Measurements from ENCODE around the gene LUM. TPM values are rescaled to one million over a fixed set of nuclear protein-coding genes. Genes with fewer than 3 reads are reported as not detected.

LUM gene, protein sequence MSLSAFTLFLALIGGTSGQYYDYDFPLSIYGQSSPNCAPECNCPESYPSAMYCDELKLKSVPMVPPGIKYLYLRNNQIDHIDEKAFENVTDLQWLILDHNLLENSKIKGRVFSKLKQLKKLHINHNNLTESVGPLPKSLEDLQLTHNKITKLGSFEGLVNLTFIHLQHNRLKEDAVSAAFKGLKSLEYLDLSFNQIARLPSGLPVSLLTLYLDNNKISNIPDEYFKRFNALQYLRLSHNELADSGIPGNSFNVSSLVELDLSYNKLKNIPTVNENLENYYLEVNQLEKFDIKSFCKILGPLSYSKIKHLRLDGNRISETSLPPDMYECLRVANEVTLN
- total RNA-seq: 172 TPM

DNA sequence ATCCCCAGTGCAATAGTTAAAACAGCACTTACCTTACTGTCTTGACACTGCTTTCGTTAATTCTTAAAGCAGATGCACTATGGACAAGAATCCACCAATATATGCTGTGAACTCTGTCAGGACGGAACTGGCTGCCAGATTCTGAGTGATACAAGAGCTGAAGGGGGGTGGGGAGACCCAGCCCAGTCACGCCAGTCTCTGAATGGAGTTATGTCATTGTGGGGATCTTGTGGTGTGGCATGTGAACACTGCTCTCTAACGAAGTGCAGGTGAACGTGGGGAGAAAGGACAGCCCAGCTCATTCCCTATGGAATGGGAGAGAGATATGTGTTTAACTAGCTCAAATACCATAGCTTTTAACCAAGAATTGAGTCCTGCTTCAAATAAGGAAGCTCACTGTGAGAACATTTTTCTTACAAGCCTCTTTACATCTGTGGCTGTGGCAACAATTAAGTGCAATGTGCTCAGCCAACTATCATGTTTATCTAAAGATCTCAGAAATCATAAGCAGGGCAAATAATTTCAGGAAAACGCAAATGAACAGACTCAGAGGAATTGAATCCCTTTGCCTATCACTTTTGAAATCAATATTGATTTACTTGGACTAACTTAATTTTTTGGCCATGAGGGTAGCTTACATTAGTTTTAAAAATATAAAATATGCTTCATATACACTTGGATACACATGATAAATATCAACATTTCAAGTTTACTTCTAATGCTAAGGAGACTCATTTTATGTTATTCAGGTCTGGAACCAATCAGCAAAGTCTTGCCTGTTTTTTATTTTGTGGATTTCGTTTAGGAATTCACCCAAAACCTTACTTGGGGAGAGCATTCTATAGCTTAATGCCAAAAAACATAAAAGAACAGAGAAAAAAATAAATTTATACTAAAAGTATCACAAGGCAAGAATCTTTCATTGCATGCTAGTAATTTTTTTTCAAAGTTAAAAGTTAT is at the start of gene LUM:
TSS of gene LUM (minus strand) at position 129 of the 960 bp plus-strand sequence. CDS start 2,515 bp downstream, outside the sequence.
- DNase-seq (ENCODE audit: low spot score): peak; percentile 20

DNA sequence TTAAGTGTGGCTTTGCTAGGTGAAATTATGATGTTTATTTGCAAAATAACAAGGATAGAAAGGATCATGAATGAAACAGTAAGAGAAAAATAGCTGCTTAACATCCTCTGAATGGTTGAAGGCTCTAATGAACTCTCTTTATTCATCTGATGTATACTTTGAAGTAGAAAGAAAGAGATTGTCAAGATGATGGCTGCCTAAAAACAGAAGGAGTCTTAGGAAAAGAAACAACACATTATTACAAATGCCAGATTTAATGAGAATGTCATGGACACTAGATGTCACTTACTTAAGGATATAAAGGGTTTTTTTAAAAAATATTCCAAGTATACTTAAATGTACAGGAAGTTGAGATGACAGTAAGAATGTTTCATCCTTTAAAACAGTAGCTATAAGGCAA is 49.7 kb upstream of the LUM start:
- DNase-seq (ENCODE audit: low spot score): no peak

DNA sequence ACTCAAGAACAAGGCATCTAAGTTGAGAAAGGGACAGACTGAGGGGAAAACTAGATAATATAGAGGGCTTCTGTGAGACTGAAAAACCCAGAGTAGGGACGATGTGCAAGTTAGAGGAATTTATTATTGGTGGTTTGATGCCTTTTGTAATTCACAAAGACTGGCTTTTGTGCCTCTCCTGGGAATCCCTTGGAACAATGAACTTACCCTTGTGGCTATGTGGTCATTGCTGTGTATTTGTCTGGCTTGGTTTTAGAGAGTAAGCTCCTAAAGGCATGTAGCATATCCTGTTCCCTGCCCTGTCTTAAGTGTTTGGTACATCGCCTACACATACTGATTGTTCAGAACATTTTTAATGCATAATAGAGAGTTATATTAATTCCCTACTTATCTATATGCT is 44.7 kb upstream of the LUM start:
- no peak for DNase-seq (ENCODE audit: low spot score)

DNA sequence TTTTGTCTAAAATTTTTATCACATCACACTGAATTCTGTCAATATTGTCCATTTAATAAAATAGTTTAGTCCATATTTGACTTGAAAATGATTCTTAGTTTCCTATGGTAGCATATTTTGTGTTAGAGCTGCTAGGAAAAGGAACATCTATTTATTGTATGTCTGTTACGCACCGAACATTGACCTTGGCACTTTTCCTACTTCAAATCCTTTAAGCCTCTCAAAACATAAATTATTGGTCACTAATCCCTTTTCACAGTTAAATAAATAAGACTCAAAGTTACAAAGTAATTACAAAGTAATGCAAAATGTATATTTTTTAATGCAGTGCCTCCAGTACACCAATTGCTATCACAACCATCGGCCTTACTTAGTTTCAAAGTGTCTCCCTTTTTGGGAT is 42.8 kb upstream of the LUM start:
- no peak for DNase-seq (ENCODE audit: low spot score)

DNA sequence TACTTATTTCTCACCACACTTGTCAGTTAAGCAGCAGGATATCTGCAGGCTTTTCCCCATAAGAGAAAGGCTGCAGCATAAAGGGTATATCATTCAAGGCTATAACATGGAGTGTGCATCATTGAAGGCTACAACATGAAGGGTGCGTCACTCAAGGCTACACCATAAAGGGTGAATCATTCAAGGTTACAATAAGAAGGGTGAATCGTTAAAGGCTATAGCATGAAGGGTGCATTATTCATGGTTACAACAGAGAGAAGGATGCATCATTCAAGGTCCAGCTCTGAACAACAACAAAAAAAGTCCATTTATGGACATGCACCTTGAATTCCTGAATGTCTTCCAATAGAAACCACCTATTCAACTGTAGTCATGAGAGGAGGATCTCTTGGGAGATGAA is 32.8 kb upstream of the LUM start:
- no peak for DNase-seq (ENCODE audit: low spot score)

DNA sequence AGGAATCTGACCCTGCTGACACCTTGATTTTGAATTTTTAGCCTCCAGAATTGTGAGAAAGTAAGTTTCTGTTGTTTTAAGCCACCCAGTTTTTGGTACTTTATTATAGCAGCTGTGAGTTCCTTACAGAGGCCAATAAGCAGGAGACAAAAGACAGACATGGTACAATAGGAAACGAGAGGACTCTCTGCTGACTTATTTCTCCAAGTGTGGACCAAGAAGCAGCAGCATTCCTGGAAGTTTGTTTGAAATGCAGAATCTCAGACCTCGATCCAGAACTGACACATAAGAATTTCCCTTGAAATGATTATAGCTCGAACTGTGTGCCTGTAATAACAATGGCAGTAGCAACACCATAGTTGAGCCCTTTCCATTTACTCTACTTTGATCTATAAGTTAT is 31.9 kb upstream of the LUM start:
- DNase-seq (ENCODE audit: low spot score): no peak

DNA sequence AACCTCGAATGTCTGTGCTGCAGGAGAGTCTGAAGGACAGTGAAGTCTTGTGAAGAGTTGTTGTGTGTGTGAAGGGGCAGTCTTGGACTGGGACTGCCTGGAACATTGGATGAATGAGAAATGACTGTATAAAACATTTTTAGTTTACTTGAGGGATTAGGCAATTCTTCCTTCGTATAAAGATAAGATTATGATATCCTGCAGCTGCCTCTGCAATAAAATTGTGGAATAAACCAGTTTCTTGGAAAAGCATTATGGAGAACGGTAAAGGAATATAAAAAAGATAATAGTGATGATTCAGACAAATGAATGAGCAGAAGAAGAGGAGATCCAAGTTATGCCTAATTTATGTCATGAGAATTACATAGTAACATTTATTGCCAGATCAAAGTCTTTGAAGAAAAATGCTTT is 30.9 kb upstream of the LUM start:
- no peak for DNase-seq (ENCODE audit: low spot score)

DNA sequence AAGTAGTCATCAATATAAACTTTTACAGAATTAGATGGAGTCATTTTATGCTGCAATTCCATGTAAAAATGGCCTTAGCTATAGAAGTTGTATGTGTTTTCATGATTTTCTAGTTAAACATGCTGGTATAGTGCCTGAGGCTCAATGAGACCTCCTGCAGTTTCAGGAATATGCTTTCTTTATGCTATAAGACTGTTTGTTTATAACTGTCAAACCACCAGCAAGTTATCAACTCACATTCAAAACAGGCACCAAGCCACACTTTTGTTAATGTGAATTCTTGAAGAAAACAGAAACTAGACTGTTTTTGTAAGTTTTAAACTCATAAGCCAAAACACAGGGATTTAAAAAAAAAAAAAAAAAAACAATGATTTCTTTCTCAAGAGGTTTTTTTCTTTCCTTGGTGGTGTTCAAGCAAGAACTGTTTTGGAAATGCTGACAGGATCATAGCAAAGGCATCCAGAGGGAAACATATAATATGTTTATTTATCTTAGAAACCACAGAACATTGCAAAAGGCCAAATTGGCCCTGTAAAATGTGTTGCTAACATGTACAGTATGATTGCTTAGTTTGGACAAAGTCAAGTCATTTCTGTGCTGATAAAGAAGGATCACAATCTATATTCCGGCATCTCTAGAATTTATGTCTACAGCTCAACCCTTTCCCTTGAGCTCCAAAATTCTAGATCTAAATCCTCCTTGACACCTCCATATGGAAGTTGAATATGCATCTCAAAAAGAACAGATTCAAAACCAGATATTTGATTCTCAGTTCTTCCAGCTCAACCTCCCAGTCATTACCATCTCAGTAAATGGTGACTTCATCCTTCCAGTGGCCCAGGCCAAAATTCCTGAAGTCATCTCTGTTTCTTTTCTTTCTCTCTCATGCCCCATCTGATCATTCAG is 29.0 kb upstream of the LUM start:
- no peak for DNase-seq (ENCODE audit: low spot score)

DNA sequence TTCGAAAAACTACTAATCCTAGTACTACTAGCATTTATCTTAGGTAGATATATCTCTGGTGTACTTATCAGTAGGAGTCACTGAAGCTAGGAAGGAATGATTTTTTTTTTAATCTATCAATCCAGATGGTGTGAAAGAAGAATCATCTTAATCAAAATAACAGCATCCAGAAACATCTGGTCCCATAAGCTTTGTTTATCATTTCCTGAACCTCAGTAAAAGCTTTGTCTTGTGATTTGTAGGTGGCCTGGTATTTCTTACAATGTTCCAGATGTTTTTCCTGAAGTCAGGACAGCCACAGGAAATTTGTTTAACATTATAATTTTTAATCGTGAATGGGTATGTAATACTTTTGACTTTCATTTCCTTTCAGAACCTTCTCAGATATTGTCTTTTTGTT is 28.0 kb upstream of the LUM start:
- no peak for DNase-seq (ENCODE audit: low spot score)

DNA sequence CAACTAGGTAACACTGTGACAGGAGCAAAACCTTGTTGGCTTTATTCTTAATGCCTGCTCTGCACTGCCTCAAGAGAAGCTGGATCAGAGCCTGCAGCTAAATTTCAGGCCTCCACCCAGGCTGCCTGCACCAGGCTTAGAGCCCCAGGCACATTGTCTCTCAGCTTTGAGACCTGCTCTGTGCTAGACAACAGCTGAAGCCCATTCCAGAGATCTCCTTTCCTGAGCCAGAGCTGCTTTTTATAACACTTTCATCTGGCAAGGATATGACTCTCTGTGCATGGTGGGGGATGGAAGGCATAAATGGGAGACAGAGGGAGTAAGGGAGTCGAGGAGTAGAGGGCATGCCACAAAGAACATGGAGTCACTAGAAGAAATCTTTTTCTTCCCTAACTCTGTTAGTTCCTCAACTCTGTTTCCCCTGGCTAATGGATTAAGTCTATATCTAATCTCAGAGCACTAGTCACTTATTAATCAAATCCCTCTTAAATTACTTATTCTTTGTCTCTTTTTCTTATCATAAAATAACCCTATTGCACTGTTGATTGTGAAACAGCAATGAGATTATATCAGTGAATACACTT is 27.1 kb upstream of the LUM start:
- DNase-seq (ENCODE audit: low spot score): no peak

DNA sequence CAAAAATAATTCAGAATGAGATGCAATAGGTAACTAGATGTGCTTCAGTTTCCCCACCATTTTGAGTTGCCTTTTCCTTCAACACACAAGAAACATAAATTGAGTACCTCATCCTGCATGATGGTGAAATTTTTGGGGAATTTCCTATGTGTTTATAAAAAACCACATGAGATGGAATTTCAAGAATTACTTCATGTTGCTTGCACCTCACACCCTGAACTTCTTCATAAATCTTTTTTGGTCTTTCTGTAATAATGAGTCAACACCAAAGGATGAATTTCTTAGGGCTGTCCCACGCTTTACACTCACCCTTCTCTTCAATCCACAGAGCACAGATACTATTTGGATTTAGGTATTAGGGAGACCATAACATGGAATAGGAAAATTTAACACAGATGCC is 22.6 kb upstream of the LUM start:
- no peak for DNase-seq (ENCODE audit: low spot score)

DNA sequence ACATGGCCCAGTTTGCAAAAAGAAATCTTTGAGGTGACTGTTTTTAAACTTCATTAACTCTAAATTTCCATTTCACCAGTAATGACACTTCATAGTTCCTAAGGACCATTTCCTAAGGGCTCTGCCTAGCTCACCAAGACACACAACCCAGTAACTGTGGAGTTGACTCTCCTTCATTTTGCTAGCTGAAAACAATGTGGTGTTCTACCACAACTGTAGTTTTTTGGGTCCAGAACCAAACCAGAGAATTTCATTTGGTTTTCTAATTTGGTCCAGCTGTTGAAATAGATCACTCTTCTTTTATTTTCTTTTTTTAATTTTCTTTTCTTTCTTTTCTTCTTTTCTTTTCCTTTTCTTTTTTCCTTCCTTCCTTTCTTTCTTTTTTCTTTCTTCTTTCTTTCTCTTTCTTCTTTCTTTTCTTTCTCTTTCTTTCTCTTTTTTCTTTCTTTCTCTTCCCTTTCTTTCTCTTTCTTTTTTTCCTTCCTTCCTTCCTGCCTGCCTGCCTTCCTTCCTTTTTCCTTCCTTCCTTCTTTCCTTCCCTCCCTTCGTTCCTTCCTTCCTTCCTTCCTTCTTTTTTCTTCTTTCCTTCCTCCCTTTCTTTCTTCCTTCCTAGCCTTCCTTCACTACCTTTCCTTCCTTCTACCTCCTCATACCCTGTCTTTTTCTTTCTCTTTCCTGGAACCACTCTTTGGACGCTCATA is 18.5 kb upstream of the LUM start:
- no peak for DNase-seq (ENCODE audit: low spot score)

DNA sequence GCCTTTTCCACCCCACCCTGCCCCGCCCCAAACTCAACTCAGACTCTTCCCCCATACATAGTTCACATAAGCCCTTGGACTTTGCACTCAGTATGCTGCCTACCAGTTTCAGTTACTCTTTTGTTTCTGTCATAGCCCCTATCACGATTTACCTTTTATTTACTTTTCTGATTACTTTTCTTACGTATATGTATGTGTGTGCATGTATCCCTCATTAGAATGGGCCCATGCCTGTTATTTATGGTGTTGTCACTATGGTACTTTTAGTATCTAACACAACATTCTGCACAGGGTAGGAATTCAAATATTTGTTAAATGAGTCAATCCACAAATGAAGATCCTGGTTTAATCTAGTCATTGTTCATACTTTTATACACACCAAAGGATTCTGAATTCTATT is 16.5 kb upstream of the LUM start:
- no peak for DNase-seq (ENCODE audit: low spot score)

DNA sequence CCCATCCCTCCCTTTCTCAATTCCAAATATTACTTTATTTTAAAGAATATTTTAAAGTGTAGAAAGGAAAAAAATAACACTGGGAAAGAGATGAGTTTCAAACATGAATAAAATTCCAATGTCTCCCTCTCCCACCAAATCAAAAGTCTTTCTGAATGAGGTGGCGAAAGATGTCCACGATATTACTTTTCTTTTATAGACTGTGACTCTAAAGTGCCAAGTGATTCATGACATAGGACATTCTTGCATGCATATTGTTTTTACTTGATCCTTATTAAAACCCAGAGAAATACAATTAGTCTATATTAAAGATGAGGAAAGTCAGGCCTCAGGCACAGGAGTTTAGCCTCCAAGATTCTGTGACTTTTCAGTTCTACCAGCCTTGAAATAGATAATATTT is 16.0 kb upstream of the LUM start:
- no peak for DNase-seq (ENCODE audit: low spot score)

DNA sequence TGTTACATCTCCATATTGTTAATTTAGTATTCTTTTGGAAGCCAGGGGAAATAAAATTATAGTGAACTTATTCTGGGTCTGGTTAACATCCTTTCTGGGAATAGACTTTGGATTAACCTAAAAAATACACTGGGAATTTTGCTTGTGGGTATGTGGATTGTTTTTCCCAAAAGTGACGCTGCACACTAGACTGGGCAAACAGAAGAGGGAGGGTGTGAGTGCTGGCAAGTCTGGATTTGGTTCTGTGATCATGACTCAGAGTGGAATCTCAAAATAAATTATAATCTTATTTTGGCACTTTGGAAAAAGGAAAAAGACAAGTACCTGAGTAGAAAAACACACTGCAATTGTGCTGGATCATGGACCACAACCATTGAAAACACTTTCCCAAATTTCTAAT is 15.2 kb upstream of the LUM start:
- DNase-seq (ENCODE audit: low spot score): no peak

DNA sequence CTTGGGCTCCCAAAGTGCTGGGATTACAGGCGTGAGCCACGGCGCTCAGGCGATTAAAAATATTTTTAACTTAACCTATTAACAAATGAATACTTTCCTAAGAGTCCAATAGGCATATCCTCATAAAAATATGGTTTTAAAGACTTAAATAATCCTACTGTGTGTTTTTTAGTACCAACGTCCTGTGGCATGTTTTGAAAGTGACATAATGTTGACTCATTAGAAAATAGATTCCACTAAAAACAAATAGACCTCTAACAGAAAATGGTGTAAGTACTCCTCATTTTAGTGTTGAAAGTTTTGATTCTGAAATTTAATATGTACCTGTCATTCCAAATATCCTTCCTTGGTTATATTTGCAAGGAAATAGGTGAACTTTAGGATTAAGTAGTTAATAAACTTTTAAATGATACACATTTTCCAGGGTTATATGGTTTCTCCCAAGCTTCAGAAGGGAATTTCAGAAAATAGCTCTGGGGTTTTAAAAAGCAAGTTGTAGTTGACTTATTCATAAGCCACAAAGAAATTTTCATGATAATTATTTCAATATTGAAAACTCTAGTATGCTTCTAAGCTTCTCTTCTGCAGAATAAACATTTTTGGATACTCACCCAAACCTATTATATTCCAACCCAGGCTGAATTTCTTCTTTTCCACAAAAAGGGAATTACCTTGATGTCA is 12.1 kb upstream of the LUM start:
- DNase-seq (ENCODE audit: low spot score): no peak

DNA sequence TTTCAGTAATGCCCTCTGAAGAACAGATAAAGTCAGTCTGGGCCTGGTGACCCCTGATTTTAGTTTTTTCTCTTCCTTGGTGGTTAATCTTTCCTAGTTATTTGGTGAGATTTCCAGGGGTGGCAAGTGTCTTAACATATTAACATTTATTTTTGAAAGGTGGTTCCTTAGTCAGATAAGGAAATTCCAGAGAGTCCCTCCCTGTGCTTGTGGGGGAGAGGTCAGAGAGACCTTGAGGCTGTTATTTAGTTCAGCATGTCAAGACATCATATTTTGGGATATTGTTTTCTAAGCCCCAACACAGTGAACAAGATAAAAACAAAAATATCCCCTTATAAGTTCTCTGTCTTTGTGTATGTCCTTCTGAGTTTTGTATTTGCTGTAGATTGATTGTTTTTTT is 9.5 kb upstream of the LUM start:
- DNase-seq (ENCODE audit: low spot score): no peak

DNA sequence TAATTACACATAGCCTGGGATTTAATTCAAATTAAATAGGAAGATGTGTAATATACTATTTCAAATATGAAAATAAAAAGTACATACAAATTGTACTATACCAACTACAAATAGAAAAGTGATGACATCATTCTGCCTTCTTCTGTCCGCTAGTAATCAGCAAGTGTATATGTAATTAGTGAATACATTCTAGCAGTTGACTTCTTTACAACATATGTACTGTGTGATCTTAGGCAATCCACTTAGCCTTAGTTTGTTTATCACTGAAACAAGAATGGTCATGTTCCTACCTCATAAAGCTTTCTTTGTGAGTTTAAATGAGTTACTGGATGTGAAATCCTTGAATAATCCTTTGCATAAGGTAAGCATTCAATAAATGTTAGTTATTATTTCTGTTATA is 7.8 kb upstream of the LUM start:
- DNase-seq (ENCODE audit: low spot score): no peak

DNA sequence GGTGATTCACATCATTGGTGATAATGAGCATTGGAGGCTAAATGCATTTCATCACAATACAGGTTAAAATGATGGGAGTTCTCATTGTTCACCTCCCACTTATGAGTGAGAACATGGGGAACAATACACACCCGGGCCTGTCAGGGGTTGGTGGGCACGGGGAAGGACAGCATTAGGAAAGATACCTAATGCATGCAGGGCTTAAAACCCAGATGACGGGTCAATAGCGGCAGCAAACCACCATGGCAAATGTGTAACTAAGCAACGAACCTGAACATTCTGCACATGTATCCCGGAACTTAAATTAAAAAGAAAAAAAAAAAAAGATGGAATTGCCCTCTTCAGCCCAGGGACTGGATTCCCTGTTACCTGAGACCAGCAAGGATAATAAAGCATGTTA is 2.3 kb upstream of the LUM start:
- no peak for DNase-seq (ENCODE audit: low spot score)

DNA sequence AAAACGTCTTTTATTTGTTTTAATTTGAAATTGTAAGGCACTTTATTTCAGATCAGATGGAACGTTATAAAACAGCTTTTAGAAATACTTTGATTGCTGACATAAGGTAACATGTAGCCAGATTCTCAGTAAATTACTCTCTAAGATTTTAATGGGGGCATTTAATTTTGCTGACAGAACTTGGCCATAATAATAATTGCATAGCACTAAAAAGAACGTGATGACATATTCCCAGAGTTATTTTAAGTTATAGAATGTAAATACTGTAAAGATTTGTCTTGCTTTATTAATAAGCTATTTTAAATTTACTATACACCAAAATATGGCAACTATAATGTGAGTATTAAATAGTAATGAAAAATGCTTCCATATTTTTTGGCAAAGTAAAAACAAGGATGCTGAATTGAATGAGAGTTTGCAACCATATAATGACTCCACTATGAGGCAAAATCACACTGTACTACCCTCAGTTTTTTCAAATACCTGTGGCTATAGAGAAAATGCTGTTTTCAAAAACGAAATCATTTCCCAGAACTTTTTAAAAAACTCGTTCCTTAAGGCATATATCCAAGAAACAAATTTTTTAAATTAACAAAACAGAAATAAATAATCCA is 876 bp downstream of the LUM start:
- no peak for DNase-seq (ENCODE audit: low spot score)
